CD4-positive, alpha-beta T cell treated with Interleukin-10 for 1 hour (primary cell): ENCODE results near the gene CCR9.
"Not testable (repeated sequence)": the region's sequence is repeated elsewhere in the genome, so short reads cannot be mapped to it uniquely, and the experiment has no call there.

ENCODE experiments used
- DNase-seq: peaks from one replicate; pipeline ENCODE4 v3.0.0-alpha.2; 2020

CCR9 gene, protein sequence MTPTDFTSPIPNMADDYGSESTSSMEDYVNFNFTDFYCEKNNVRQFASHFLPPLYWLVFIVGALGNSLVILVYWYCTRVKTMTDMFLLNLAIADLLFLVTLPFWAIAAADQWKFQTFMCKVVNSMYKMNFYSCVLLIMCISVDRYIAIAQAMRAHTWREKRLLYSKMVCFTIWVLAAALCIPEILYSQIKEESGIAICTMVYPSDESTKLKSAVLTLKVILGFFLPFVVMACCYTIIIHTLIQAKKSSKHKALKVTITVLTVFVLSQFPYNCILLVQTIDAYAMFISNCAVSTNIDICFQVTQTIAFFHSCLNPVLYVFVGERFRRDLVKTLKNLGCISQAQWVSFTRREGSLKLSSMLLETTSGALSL

DNA sequence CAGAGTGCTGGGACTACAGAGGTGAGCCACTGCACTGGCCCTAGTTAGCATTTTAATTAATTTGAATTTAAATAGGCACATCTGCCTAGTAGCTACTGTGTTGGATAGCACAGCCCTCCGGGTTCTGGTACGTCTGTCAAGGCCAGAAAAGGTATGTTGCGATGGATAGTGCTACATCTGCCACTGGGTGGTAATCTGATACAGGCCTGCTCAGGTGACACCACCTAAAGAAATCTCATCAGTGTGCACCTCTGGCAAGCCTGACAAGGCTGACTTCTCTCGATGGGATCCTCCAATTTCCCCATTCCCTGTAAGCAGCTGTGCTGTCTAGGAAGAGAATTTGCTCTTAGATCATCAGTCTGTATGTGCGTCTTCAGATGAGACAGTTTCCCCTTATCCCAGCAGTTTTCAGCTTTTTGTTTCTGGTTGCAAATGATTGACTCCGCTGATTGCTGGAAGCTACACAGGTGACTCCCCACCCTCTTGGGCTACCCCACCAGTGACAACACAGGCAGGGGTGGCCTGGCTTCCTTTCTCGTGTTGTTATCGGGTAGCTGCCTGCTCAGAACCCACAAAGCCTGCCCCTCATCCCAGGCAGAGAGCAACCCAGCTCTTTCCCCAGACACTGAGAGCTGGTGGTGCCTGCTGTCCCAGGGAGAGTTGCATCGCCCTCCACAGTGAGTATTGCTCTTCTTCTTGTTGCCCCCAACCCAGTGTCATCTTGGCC, at the start of gene CCR9:
Gene CCR9, plus strand, starts transcription at position 565 of the 727 bp plus-strand sequence. CDS start 8,391 bp downstream, outside the sequence.
- peak; percentile 25 for DNase-seq

DNA sequence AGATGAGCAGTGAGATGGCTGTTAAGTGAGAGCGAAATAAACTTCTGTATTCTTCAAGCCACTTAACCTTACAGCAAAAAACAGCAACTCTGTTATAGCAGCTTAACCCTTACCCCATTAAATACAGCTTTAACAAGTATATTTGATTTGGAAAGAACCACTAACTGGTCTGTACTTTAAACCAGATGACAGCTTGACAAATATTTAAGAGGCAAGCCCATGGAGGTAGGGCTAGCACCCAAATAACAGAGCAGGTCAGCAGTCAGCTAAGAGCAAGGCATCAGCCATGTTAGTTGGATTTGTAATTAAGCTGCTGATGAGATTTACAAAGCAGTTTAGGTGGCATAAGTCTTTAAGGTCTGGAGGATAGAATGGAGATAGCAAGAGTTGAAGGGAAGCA, 47.9 kb upstream of the CCR9 start:
- no peak for DNase-seq

DNA sequence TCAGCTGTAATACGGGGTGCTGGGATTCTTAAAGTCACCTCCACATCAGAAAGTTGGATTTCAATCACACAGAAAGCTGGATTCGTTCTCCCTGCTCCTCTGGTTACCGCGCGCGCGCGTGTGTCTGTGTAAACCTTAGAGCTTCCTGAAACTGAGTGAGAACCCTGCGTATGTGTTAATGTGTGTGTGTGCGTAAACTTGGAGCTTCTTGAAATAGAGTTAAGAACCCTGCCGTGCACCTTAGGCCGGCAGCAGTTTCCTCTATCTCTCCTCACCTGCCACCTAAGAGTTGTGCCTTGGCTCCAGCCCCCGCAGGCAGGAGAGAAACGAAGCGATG, 45.0 kb upstream of the CCR9 start:
- DNase-seq, result no peak

DNA sequence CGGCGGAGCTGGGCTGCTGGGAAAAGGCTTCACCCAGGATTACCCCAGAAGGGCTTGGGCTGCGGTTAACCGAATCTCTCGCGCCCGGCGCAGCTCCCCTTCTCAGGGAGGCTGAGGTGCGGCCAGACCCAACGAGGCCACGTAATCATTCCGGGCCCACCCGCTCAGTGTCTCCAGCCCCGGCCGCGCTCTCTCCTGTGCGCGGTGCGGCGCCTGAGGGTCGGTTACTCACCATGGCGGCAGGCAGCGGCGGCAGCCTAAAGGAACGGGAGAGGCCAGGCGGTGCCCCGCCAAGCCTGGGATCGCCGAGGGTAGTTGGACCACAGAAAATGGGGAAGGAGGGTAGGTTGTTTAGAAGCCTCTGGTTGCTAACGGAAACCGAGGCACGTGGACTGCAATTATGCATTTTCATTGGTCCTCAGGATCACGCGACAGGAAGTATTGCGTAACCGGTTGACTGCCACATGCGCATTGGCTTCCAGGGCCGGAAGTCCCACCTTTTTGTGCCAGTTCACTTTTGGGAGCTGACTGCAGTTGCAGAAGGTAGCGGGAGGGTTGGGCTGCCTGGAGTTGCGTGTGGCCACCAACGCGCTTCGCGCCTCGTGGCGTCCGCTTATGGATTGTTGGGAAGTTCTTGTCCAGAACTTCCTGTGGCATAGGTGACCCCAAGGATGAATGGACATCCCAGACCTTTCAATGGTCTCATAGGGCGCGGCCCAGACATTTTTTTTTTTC, 44.4 kb upstream of the CCR9 start, which contains the start of gene LZTFL1:
Gene LZTFL1, minus strand, starts transcription at position 363 of the 735 bp plus-strand sequence. Its CDS starts 128 bp downstream, at position 235.
- DNase-seq, result peak; percentile 93

DNA sequence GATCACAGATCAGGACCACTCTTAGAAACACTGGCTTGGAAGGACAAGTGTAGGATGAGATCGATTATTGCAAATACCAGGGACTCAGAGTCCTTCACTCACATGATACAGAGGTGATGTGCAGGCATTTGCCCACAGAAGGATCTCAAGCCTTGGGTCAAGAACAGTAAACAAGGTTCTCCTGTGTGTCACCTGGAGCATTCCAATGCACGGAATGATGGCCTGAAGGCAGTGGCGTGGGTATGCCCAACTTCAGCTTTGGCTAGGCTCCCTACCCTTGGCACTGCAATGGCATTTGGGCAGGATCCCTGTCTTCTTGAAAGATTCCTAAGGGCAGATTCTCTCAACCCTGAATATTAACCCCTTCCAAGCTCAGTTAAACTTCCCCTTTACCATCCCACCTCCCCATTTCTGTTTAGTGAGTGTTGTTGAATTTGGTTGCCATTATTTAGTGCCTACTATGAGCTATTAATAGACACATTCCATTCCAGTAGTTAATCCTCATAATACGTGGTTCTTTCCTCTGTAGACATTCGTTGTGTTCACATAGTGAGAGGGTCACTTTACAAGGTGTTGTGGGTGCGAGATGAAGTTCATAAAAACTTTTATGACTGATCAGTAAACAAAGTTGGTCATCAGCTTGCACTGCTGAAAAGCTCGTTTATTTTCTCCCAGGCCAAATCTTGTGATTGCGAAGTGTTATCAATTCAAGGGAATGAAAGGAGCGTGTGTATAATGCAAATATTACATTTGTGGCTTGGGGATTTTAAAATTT, 43.3 kb upstream of the CCR9 start:
- DNase-seq, result no peak

DNA sequence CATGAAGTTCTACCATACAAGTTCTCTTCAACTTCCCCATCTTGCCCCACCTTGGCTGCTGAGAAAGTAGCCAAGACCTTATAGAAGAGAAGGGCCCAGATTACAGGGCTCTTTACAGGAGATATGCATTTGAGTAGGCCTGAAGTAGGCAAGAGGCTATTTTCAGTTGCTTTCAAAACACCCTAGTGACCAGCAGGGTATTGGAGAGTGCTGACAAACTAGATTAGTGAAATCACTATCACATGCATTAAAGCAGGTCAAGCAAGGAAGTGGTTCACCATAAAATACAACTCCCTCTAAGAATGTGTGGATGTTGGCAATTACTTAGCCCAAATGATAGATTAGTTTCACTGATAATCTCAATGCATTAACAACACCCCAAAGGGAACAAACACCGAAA, 41.7 kb upstream of the CCR9 start:
- no peak for DNase-seq

DNA sequence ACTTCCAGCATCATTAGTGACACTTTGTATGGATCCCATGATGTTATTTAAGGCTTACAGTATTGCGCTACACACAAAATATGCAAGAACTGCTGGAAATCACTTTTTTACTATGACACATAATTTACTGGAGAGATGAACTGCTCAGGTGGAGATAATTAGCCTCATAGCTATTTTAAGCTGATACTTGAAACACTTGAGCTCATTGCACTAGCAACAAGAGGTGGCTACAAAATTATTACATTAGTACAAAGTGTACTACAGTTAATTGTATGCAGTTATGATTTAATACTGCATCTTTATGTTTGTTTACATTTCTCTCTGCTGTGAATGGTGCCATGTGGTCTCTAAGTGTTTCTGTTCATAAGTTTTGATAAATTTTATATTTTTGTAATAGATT, 38.0 kb upstream of the CCR9 start:
- DNase-seq, result no peak

DNA sequence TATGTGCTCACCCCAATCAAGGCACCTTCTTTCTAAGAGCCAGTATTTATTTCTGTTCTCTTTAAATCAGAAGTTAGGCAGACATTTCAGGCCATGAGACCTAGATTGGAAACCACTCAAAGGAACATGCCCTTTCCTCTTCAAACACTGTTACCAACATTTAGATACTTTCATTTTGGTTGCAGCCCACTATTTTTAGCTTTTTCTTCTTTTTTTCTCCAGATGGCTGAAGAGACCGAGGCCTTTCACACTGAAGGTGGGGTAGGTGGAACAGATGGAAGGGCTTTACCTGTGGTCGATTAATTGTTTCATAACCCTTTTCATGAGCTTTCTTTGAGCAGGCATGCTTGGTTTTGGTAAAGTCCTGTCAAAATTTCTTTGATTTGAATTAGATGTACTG, 33.5 kb upstream of the CCR9 start:
- DNase-seq, result no peak

DNA sequence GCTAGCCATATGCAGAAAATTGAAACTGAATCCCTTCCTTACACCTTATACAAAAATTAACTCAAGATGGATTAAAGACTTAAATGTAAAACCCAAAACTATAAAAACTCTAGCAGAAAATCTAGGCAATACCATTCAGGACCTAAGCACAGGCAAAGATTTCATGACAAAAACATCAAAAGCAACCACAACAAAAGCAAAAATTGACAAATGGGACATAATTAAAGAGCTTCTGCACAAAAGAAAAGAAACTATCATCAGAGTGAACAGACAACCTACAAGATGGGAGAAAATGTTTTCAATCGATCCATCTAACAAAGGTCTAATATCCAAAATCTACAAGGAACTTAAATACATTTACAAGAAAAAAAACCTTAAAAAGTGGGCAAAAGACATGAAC, 30.0 kb upstream of the CCR9 start:
- DNase-seq, result not testable (repeated sequence)

DNA sequence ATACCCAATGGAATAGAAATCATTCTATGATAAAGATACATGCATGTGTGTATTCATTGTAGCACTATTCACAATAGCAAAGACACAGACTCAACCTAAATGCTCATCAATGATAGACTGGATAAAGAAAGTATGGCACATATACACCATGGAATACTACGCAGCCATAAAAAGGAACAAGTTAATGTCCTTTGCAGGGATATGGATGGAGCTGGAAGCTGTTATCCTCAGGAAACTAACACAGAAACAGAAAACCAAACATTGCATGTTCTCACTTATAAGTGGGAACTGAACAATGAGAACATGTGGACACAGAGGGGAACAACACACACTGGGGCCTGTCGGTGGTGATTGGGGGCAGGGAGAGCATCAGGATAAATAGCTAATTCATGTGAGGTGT, 29.3 kb upstream of the CCR9 start:
- DNase-seq, result not testable (repeated sequence)

DNA sequence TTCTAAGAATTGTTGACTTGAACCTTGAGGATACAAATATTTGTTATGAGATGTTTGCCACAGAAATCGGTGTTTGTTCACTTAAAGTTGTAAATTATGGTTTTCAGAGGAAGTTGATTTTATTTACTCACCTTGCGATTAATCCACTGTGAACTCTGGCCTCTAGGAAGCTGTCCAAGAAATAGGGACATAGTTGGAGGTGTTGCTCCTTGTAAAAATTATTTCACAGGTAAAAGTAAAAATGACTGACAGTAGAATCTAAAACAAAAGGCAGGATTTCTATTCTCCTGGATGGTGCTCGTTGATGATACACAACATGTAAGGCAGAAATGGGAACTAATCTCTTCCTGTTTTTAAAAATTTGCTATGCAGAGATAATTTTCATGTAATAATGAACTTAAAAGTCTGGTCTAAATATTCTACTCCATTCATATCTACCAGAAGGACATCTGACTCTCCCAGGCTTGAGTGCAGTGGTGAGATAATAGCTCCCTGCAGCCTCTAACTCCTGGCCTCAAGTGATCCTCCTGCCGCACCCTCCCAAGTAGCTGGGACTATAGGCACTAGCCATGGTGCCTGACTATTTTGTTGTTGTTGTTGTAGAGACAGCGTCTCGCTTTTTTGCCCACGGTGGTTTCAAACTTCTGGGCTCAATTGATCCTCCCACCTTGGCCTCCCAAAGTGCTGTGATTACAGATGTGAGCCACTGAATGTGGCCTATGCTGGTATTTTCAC, 27.4 kb upstream of the CCR9 start:
- DNase-seq, result no peak

DNA sequence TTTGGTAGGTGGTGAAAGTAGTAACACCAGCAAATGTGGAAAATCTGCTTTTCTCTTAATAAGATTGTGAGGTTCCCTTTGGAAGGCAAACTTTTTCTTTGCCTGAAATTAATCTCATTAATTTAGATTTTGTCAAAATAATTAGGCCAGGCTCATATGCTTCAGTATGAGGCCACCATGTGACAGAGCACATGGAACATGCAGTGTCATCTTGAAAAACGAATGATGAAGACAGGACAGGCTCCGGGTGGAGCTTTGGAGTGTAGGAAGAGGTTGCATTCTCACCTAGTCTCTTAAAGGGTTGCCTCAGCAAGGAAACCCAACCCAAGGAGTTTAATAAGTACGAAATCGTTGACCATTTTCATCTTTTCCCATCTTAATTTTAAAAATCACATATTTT, 25.9 kb upstream of the CCR9 start:
- DNase-seq, result no peak

DNA sequence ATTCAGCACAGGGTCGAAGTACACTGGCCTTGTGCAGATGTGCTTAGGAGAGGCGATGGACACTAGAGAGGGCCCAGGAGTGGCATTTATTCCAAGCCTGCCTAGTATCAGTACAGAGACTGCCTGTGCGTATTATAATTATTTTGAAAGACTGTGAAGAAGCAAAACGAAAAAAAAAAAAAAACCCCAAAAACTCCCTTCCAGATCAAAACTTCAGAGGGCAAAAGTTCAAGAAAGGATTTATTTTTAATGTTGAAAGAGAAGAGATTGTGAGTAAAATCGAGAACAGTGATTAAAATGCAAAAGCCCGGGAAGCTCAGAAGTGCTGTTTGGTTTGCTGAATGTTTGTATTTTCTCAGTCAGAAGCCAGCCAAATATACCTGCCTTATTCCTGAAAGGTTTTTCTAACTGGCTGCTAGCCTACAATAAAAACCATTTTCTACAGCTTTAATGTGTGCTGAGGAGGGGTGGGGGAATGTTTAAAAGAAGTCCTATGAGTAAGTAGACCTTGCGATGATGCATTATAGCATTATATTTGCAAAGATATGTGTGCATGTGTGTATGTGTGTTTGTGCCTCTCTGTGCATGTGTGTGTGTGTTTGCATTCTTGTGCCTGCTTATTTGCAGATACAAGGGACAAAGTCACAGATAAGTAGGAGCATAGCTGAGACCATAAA, 25.2 kb upstream of the CCR9 start:
- no peak for DNase-seq

DNA sequence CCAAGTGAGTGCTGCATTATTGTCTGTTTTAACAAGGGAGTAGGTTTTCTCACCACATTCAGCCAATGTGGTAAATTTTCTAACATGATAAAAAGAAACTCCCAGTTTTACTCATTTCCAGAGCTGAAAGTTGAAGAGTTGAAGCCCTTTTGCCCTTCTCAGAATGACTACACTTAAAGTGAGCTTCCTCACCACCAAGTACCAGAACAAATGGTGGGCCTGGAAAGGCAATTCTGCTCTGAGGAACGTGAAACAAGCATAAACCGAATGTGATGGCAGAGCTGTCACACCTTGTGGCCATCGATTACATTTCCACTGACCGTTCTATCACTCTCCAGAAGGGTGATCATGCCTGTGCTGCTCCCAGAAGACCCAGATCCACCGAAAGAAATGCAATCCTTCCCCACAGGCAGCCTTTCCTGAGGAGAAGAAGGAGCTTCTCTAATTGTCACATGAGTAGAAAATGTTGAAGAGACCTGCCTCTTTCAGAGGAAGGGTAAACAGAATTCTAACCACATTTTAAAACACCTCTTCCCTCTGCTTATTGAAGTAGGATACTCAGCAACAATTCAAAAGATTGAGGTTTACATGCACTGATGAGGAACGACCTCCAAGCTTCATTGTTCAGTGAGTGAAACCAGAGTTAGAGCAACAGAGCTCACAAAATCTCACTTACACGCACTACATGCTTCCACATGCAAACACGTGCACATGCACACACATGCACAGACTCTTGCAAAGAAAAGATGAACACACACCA, 21.4 kb upstream of the CCR9 start:
- no peak for DNase-seq

DNA sequence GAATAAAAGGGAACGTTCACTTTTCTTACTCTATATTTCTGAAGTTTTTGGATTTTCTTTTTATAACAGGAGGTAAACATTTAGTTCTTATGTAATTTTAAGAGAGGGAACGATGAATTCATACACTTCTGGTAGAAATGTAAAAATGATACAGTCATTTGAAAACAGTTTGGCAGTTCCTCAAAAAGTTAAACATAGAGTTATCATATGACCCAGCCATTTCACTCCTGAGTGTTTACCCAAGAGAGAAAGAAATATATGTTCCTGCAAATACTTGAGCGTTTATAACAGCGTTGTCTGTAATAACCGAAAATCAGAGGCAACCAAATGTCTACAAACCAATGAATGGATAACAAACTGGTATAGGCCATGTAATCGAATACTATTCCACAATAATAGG, 20.8 kb upstream of the CCR9 start:
- no peak for DNase-seq

DNA sequence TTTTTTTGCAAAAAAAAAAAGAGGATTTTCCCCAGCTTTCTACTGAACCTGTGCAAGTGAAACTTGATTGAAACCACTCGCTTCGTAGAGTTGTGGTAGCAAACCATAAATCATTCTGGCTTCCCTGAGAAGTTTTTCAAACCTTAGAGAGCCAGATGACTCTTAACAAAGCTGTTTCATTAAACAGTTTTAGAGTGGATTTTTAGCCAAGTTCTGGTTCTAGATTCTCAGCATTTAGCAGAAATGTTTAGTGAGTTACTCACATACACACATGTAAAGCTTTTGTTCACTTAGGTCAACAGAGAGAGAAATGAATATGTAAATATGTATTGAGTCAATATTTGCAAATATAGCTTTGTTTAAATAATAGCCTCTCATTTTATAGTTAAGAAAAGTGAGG, 18.1 kb upstream of the CCR9 start:
- no peak for DNase-seq

DNA sequence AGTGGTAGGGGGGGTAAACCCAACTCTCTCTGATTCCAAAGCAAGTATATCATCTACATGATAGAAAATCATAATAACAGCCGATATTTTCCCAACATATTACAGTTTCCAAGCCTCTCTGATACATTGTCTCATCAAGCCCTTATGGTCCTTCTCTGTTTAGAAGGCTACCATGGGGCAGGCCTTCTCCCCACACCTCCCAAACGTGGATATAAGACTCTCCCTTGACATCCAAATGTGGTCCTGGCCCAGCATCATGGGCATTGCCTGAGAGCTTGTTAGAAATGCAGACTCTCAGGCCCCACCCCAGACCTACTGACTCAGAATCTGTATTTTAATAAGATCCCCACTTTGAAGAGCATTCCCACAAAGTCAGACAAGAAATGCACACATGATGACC, 17.7 kb upstream of the CCR9 start:
- DNase-seq, result no peak

DNA sequence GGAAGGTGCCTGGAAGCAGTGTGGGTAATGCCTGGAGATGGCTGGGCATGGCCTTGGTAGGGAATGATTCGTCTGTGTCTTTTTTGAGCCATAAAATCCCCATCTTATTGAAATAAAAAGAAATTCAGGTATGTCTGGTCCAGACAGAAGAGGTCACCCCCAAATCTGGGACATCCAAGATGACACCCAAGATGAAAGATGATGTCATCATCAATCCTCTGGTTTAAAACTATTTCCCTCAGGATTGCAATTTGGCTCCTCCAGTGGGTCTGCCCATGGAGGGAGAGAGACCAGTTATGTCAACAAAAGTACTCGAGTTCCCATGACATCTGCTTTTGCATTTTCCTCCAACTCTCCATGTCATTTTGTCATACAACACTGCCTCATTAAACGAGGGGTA, 16.7 kb upstream of the CCR9 start:
- no peak for DNase-seq

DNA sequence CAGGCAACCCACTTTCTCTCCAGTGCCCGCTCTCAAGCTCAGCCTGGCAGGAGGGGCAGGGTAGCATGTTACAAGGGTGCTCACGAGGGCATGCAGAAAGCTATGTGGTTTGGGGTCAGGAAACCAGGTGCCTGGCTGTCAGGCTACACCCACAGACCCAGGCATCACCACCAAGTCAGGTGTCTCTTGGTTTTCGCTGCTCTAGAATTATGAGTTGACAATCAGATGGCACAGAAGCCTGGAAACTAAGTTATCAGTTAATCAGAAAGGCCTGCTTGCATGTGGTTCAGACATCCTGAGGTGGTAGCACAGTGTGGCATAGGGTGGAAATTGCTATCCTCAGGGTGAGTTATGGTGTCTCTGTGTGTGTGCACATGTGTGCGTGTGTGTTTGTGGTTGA, 16.2 kb upstream of the CCR9 start:
- peak; percentile 77 for DNase-seq

DNA sequence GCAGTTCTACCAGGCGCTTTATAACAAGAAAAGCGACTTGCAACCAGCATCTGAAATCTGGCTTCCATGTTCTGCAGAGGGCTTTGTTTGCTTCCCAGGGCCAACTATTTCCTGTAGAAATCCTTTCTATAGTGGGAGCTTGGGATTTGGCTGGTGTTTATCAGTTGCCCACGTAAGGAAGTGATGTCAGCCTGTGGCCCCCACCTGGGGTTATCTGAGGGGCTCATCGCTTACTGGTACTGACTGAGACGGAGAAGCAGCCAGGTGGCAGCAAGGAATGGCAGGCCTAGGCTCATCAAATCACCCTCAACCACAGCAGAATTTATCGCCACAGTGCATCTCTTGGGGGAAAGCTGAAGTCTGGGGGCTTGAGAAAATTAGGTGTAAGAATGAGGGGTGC, 14.6 kb upstream of the CCR9 start:
- no peak for DNase-seq

DNA sequence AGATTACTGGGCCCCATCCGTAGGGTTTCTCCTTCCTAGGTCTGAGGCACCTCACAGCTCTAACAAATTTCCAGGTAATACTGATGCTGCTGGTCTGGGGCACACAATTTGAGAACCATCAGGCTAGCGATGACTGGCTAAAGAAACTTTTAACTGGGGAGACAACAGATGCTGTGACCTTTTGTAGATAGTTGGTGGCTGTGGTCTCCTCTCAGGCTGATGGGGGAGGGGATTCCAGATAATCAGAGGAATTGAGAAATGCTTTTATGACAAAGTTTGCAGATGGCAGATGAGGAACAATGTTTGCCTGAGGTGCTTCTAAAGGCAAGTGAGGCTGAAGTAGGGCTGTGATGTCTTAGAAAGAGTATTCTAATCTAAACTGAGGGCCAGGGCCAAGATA, 13.8 kb upstream of the CCR9 start:
- no peak for DNase-seq
